Ishikawa (cell line): ENCODE data around the gene ABR.

ENCODE experiments used
- CEBPB ChIP-seq: IDR thresholded peaks from 2 replicates; pipeline ENCODE4 v1.6.1; 2012
- CREB1 ChIP-seq: IDR thresholded peaks from 2 replicates; pipeline ENCODE4 v1.6.1; 2012; ENCODE audit warnings: low read depth
- EGR1 ChIP-seq: IDR thresholded peaks from 2 replicates; pipeline ENCODE4 v1.6.1; 2012
- EP300 ChIP-seq: IDR thresholded peaks from 2 replicates; pipeline ENCODE4 v1.6.1; 2012; ENCODE audit warnings: borderline replicate concordance
- FOXM1 ChIP-seq: IDR thresholded peaks from 2 replicates; pipeline ENCODE4 v1.6.1; 2012; ENCODE audit warnings: low read depth, borderline replicate concordance
- NFIC ChIP-seq: IDR thresholded peaks from 2 replicates; pipeline ENCODE4 v1.6.1; 2012
- RAD21 ChIP-seq: IDR thresholded peaks from 2 replicates; pipeline ENCODE4 v1.6.1; 2012; ENCODE audit warnings: low read depth
- TAF1 ChIP-seq: IDR thresholded peaks from 2 replicates; pipeline ENCODE4 v1.6.1; 2012; ENCODE audit warnings: low read depth, mild to moderate bottlenecking
- TCF12 ChIP-seq: IDR thresholded peaks from 2 replicates; pipeline ENCODE4 v1.6.1; 2012; ENCODE audit warnings: low read depth
- TEAD4 ChIP-seq: IDR thresholded peaks from 2 replicates; pipeline ENCODE4 v1.6.1; 2012
- YY1 ChIP-seq: IDR thresholded peaks from 2 replicates; pipeline ENCODE4 v1.6.1; 2012; ENCODE audit warnings: low read depth
- ZBTB7A ChIP-seq: IDR thresholded peaks from 2 replicates; pipeline ENCODE4 v1.6.1; 2012; ENCODE audit warnings: low read depth
- TF ChIP-seq, protein P1 (sequence below): IDR thresholded peaks from 2 replicates; pipeline ENCODE4 v1.6.1; 2012
- TF ChIP-seq, protein P2 (sequence below): IDR thresholded peaks from 2 replicates; pipeline ENCODE4 v1.6.1; 2012; ENCODE audit warnings: low read depth, mild to moderate bottlenecking
- TF ChIP-seq, protein P3 (sequence below): IDR thresholded peaks from 2 replicates; pipeline ENCODE4 v1.6.1; 2012

Gene ABR

DNA sequence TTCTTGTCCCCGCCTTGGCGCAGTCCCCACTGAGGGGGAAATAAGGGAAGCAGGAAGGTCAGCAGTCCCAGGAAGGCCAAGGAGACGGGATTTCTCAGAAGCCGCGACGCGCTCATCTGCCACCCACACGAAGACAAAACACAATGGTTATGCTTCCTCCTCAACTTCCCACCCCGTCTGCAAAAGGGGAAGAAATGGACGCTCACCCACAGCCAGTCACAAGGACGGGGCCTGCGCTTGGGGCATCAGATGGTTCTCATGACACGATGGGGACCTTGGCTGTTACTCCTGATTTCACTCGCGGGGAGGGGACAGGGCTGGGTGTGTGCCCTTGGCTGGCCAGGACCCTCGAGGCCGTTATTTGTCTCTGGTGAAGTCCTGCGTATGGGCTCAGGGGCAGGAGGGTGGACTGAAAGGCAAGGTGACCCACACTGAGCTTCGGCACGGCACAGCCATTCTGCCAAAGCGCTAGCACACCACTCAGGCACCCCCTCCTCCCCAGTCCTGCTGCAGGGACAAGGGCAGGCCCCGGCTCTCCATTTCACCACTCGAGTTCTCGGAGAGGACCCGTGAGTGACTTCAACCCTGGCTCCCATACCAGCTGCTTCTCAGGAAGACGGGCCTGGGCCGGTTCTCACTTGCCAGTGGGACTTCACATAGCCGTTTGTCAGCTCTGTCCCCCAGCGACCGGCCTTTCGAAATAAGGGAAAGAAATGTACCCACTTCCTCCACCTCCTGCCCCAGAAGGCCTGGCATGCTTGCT lies 84.5 kb downstream of the ABR start:
- TF ChIP-seq EGR1 (no peak), FOXM1 (no peak)
- TF ChIP-seq, protein P1, sequence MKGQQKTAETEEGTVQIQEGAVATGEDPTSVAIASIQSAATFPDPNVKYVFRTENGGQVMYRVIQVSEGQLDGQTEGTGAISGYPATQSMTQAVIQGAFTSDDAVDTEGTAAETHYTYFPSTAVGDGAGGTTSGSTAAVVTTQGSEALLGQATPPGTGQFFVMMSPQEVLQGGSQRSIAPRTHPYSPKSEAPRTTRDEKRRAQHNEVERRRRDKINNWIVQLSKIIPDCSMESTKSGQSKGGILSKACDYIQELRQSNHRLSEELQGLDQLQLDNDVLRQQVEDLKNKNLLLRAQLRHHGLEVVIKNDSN = no peak

DNA sequence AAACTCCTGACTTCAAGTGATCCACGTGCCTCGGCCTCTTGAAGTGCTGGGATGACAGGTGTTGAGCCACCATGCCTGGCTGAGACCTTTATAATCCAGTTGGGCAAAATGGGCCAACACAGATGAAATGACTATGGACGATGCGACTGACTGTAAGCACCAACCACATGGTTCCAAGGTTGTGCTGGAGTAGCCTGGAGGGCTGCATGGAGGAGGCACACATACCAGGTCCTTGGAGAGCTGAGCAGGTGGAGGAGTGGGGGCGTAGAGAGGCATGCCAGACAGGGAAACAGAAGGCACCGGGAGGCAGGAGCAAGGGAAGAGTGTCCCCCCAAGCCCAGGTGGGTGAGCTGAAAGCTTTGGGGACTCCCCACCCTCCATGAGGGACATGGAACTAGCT lies 85.2 kb downstream of the ABR start:
- TF ChIP-seq TEAD4 (no peak), CEBPB (no peak), TCF12 (no peak), FOXM1 (no peak), RAD21 (no peak), EP300 (no peak), CREB1 (no peak), TAF1 (no peak), NFIC (no peak), ZBTB7A (no peak), EGR1 (no peak), YY1 (no peak)
- TF ChIP-seq, protein P2, sequence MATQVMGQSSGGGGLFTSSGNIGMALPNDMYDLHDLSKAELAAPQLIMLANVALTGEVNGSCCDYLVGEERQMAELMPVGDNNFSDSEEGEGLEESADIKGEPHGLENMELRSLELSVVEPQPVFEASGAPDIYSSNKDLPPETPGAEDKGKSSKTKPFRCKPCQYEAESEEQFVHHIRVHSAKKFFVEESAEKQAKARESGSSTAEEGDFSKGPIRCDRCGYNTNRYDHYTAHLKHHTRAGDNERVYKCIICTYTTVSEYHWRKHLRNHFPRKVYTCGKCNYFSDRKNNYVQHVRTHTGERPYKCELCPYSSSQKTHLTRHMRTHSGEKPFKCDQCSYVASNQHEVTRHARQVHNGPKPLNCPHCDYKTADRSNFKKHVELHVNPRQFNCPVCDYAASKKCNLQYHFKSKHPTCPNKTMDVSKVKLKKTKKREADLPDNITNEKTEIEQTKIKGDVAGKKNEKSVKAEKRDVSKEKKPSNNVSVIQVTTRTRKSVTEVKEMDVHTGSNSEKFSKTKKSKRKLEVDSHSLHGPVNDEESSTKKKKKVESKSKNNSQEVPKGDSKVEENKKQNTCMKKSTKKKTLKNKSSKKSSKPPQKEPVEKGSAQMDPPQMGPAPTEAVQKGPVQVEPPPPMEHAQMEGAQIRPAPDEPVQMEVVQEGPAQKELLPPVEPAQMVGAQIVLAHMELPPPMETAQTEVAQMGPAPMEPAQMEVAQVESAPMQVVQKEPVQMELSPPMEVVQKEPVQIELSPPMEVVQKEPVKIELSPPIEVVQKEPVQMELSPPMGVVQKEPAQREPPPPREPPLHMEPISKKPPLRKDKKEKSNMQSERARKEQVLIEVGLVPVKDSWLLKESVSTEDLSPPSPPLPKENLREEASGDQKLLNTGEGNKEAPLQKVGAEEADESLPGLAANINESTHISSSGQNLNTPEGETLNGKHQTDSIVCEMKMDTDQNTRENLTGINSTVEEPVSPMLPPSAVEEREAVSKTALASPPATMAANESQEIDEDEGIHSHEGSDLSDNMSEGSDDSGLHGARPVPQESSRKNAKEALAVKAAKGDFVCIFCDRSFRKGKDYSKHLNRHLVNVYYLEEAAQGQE = no peak
- TF ChIP-seq, protein P1 = no peak
- TF ChIP-seq, protein P3, sequence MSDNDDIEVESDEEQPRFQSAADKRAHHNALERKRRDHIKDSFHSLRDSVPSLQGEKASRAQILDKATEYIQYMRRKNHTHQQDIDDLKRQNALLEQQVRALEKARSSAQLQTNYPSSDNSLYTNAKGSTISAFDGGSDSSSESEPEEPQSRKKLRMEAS = no peak

DNA sequence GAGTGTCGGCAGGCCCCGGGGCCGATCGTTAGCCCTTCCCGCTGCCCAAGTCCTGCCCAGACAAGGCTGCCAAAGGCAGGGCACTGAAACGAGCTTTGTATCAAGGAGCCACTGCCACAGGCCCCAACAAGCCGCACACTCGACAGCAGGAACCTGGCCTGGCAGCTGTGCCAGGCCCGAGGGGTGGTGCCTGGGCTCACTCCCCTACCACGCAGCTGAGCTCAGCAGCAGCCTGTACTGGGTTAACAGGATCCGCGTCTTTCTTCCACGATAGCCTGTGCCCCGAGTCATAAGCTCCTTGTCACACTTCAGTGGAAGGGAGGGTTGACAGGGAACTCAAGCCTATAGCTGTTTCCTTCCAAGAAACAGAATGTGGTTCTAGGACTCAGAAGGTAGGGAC lies 87.9 kb downstream of the ABR start:
- TF ChIP-seq TAF1 (no peak), TCF12 (no peak), NFIC (no peak), TEAD4 (no peak), EGR1 (no peak), ZBTB7A (no peak), RAD21 (no peak), FOXM1 (no peak), YY1 (no peak), EP300 (no peak)
- TF ChIP-seq, protein P2 = no peak
- TF ChIP-seq, protein P3 = no peak

DNA sequence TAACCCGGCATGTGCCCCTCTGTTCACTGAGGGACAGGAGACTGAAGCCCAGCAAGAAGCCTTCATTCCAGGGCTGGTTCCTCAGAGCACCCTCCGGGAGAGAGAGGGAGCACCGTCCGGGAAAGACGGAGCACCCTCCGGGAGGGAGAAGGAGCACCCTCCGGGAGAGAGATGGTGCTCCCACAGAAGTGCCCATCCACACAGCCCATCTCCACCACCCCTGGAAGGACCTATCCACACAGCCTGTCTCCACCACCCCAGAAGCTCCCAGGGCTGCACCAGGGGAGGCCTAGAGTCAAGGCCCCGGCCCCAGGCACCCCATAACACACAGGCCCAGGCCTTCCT lies 88.6 kb downstream of the ABR start:
- TF ChIP-seq CREB1 (no peak), NFIC (no peak), ZBTB7A (no peak), CEBPB (no peak), TAF1 (no peak), EGR1 (no peak), TCF12 (no peak), TEAD4 (no peak), RAD21 (no peak)
- TF ChIP-seq, protein P1 = no peak

DNA sequence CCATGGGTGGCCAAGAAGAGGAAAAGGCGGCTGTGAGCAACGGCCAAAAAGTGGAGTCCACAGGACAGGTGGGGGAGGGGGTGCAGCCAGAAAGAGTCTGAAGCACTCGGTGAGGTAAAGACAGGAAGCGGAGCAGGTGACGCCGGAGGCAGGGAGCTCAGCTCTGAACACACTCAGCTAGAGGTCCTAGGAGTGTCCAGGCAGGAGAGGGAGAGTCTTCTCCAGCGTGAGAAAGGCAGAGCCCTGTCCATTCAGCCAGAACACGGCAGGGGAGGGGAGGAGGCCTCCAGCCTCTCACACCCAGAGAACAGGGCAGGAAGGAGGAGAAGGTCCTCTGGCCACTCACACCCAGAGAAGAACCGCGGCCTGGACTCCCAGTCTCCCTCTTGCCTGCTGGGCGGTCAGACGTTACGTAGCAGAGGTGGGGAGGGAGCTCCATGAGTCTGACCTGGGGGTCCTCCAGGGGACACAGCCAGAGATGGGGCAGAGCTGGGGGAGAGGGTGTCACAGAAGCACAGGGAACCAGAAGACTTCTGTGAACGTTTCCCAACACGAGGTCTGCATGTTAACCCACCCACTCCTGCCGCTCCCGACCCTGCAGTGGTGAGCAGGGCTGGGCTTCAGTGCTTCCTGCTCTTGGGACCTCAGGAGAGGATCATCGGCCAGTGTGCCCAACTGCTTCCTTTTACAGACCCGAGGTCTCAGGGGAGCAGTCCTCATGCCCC lies 89.2 kb downstream of the ABR start:
- TF ChIP-seq EGR1 (no peak), ZBTB7A (no peak), EP300 (no peak), RAD21 (no peak), NFIC (no peak), TCF12 (no peak), TAF1 (no peak), CEBPB (no peak), FOXM1 (no peak), TEAD4 (no peak), CREB1 (no peak), YY1 (no peak)
- TF ChIP-seq, protein P2 = no peak
- TF ChIP-seq, protein P3 = no peak
- TF ChIP-seq, protein P1 = no peak
